Duodenal mucosa (tissue), 2 donors: ENCODE measurements around the gene RGS19.
"Not testable (repeated sequence)": the region's sequence is repeated elsewhere in the genome, so short reads cannot be mapped to it uniquely, and the experiment has no call there.

Experiments used
- H3K27ac ChIP-seq: one replicate; pipeline ENCODE4 v1.7.0; 2013; ENCODE audit warnings: low read depth, low read length
- H3K27me3 ChIP-seq, 2 donors: one replicate each; pipeline ENCODE4 v1.7.0; 2013; ENCODE audit warnings: low read length in 2 of 2, control low read depth in 1 of 2; ENCODE audit not compliant: insufficient read depth in 2 of 2, control insufficient read depth in 1 of 2
- H3K36me3 ChIP-seq, 2 donors: one replicate each; pipeline ENCODE4 v1.7.0; 2013; ENCODE audit warnings: low read length in 2 of 2, control low read depth in 1 of 2; ENCODE audit not compliant: insufficient read depth in 2 of 2, control insufficient read depth in 1 of 2
- H3K4me1 ChIP-seq, 2 donors: one replicate each; pipeline ENCODE4 v1.7.0; 2013; ENCODE audit warnings: low read length in 2 of 2, control low read depth in 1 of 2; ENCODE audit not compliant: insufficient read depth in 2 of 2, control insufficient read depth in 1 of 2
- H3K4me3 ChIP-seq, 2 donors: one replicate each; pipeline ENCODE4 v1.7.0; 2013; ENCODE audit warnings: low read length in 2 of 2, low read depth in 1 of 2
- H3K9ac ChIP-seq, 2 donors: one replicate each; pipeline ENCODE4 v1.7.0; 2013; ENCODE audit warnings: low read length in 2 of 2, low read depth in 1 of 2
- H3K9me3 ChIP-seq, 2 donors: one replicate each; pipeline ENCODE4 v1.7.0; 2013; ENCODE audit warnings: low read length in 2 of 2, control low read depth in 1 of 2; ENCODE audit not compliant: control insufficient read depth in 1 of 2

RGS19 gene

GRCh38 chr20:64093013-64093503 is 13.7 kb upstream of the RGS19 start:
- Histone ChIP-seq H3K4me3 (no peak overlapping the region), H3K27ac (no peak overlapping the region), H3K4me1 (no peaks in the 10 kb centered on the region), H3K27me3 (peaks cover 5 to 23% of the 10 kb centered on the region in 2 donors), H3K9me3 (no peaks in the 10 kb centered on the region), H3K9ac (no peak overlapping the region), H3K36me3 (no peaks in the 10 kb centered on the region)

GRCh38 chr20:64092258-64093012 is 13.1 kb upstream of the RGS19 start:
- H3K4me1 ChIP-seq = no peaks in the 10 kb centered on the region
- no peaks in the 10 kb centered on the region for H3K36me3 ChIP-seq
- no peak overlapping the region for H3K27ac ChIP-seq
- no peaks in the 10 kb centered on the region for H3K9me3 ChIP-seq
- H3K4me3 ChIP-seq = no peak overlapping the region
- peaks cover 5 to 23% of the 10 kb centered on the region in 2 donors for H3K27me3 ChIP-seq
- H3K9ac ChIP-seq = no peak overlapping the region

GRCh38 chr20:64091770-64092169 is 12.5 kb upstream of the RGS19 start:
- H3K9me3 ChIP-seq = no peaks in the 10 kb centered on the region
- H3K4me1 ChIP-seq = no peaks in the 10 kb centered on the region
- H3K27ac ChIP-seq = no peak overlapping the region
- H3K9ac ChIP-seq = no peak overlapping the region
- H3K36me3 ChIP-seq = no peaks in the 10 kb centered on the region
- peaks cover 7 to 23% of the 10 kb centered on the region in 2 donors for H3K27me3 ChIP-seq
- H3K4me3 ChIP-seq = no peak overlapping the region

- H3K4me1 ChIP-seq = no peaks in the 10 kb centered on the region
- H3K27ac ChIP-seq = no peak overlapping the region
- peaks cover 11 to 23% of the 10 kb centered on the region in 2 donors for H3K27me3 ChIP-seq
- H3K4me3 ChIP-seq = no peak overlapping the region
- H3K9ac ChIP-seq = no peak overlapping the region
- no peaks in the 10 kb centered on the region for H3K36me3 ChIP-seq
- H3K9me3 ChIP-seq = no peaks in the 10 kb centered on the region
Measured at GRCh38 chr20:64091340-64091739, 12.0 kb upstream of the RGS19 start.

GRCh38 chr20:64090165-64090564 is 10.8 kb upstream of the RGS19 start:
- Histone ChIP-seq H3K27ac (no peak overlapping the region), H3K9me3 (no peaks in the 10 kb centered on the region), H3K4me3 (no peak overlapping the region), H3K9ac (no peak overlapping the region), H3K4me1 (no peaks in the 10 kb centered on the region), H3K27me3 (peaks cover 14 to 24% of the 10 kb centered on the region in 2 donors), H3K36me3 (no peaks in the 10 kb centered on the region)

GRCh38 chr20:64088586-64088985 is 9.3 kb upstream of the RGS19 start:
- not testable (repeated sequence) for H3K4me1 ChIP-seq, H3K36me3 ChIP-seq, H3K4me3 ChIP-seq, H3K9me3 ChIP-seq, H3K27ac ChIP-seq, H3K9ac ChIP-seq
- H3K27me3 ChIP-seq = peaks cover 28 to 30% of the 10 kb centered on the region in 2 donors

DNA sequence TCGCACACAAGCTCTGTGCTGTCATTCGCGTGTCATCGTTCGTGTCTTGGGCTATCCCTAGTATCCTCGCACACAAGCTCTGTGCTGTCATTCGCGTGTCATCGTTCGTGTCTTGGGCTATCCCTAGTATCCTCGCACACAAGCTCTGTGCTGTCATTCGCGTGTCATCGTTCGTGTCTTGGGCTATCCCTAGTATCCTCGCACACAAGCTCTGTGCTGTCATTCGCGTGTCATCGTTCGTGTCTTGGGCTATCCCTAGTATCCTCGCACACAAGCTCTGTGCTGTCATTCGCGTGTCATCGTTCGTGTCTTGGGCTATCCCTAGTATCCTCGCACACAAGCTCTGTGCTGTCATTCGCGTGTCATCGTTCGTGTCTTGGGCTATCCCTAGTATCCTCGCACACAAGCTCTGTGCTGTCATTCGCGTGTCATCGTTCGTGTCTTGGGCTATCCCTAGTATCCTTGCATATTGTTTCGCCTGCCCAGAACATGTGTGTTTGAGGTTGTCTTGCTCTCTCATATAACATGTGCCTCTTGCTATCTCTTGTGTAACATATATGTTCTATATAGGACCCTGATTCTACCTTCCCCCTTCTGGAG is 8.0 kb upstream of the RGS19 start:
- H3K36me3 ChIP-seq, H3K9ac ChIP-seq, H3K27ac ChIP-seq, H3K4me3 ChIP-seq, H3K9me3 ChIP-seq: not testable (repeated sequence)
- H3K4me1 ChIP-seq = peaks cover 0 to 12% of the 10 kb centered on the region in 2 donors
- H3K27me3 ChIP-seq = peaks cover 35 to 36% of the 10 kb centered on the region in 2 donors

DNA sequence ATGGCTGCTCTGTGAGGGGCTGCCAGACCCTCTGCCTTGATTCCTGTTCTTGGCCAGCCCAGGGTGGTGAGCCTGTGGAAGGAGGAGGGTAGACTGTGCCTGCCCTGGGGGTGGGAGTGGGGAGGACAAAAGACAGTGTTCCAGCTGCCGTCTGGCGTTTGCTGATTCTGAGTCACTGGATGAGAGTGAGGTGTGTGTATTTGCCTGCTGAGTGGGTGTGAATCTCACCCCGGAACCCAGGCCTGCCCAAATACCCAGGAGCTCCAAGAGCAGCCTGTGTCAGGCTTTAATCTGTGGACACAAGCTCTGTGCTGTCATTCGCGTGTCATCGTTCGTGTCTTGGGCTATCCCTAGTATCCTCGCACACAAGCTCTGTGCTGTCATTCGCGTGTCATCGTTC is 7.5 kb upstream of the RGS19 start:
- Histone ChIP-seq H3K9ac (no peak overlapping the region), H3K9me3 (no peaks in the 10 kb centered on the region), H3K4me1 (peaks cover 0 to 15% of the 10 kb centered on the region in 2 donors), H3K27ac (no peak overlapping the region), H3K36me3 (no peaks in the 10 kb centered on the region), H3K4me3 (no peak overlapping the region), H3K27me3 (peaks cover 35 to 39% of the 10 kb centered on the region in 2 donors)

DNA sequence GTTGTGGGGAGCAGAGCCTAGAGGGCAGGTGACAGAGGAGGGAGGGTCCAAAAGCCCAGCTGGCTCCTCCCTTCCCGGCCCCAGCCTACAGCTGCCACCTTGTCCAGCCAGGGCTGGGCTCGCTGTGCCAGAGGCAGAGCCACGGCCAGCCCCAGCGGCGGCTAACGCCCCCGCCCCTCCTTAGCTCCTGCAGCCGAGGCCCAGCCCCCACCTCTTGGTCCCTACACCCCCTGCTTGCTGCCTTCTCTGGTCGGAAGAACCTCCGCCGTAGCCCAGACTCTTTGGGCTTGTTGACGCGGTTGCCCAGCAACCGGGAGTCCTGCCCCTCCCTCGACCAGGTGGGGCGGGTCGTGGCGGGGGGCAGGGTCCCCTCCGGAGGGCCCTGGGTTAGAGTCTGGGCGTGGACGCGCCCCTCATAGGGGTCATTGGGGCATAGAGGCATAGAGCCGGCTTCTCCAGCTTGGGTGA is 5.4 kb upstream of the RGS19 start:
- peaks cover 0 to 18% of the 10 kb centered on the region in 2 donors for H3K4me1 ChIP-seq
- no peak overlapping the region for H3K27ac ChIP-seq
- H3K4me3 ChIP-seq = no peak overlapping the region
- H3K9me3 ChIP-seq = no peaks in the 10 kb centered on the region
- peaks cover 33 to 39% of the 10 kb centered on the region in 2 donors for H3K27me3 ChIP-seq
- no peak overlapping the region for H3K9ac ChIP-seq
- H3K36me3 ChIP-seq = no peaks in the 10 kb centered on the region
